HEK293 (cell line): ENCODE data around the gene OAT.

Source experiments
- IKZF3 ChIP-seq: fragments of 450-650 bp; IDR thresholded peaks from 2 replicates; pipeline ENCODE4 v1.5.0; 2018; ENCODE audit warnings: missing biosample characterization, mild to moderate bottlenecking, missing genetic modification characterization, moderate library complexity
- KLF9 ChIP-seq: fragments of 450-650 bp; formaldehyde crosslinking; IDR thresholded peaks from 2 replicates; pipeline ENCODE4 v1.5.1; 2016; ENCODE audit warnings: missing biosample characterization, missing genetic modification characterization, low read depth
- SP3 ChIP-seq: fragments of 450-650 bp; formaldehyde crosslinking; IDR thresholded peaks from 2 replicates; pipeline ENCODE4 v1.5.1; 2016; ENCODE audit warnings: missing biosample characterization, missing genetic modification characterization
- TRIM28 ChIP-seq: IDR thresholded peaks from 2 replicates; pipeline ENCODE4 v1.6.1; 2011; ENCODE audit warnings: low read length, control low read depth, borderline replicate concordance
- ZBTB11 ChIP-seq: fragments of 450-650 bp; formaldehyde crosslinking; conservative IDR thresholded peaks from 2 replicates; pipeline ENCODE4 v1.5.1; 2016; ENCODE audit warnings: low read depth, missing biosample characterization, missing genetic modification characterization
- ZBTB17 ChIP-seq: fragments of 450-650 bp; formaldehyde crosslinking; IDR thresholded peaks from 2 replicates; pipeline ENCODE4 v1.5.1; 2016; ENCODE audit warnings: missing biosample characterization, missing genetic modification characterization
- ZNF175 ChIP-seq: fragments of 450-650 bp; formaldehyde crosslinking; IDR thresholded peaks from 2 replicates; pipeline ENCODE4 v1.5.1; 2016; ENCODE audit warnings: missing biosample characterization, missing genetic modification characterization
- ZNF24 ChIP-seq: fragments of 450-650 bp; formaldehyde crosslinking; IDR thresholded peaks from 2 replicates; pipeline ENCODE4 v1.5.1; 2016; ENCODE audit warnings: missing biosample characterization, missing genetic modification characterization
- ZNF26 ChIP-seq: fragments of 450-650 bp; formaldehyde crosslinking; IDR thresholded peaks from 2 replicates; pipeline ENCODE4 v1.5.1; 2016; ENCODE audit warnings: missing biosample characterization, missing genetic modification characterization
- ZNF302 ChIP-seq: fragments of 450-650 bp; formaldehyde crosslinking; IDR thresholded peaks from 2 replicates; pipeline ENCODE4 v1.5.1; 2016; ENCODE audit warnings: missing biosample characterization, missing genetic modification characterization, low read depth
- ZNF362 ChIP-seq: fragments of 450-650 bp; formaldehyde crosslinking; IDR thresholded peaks from 2 replicates; pipeline ENCODE4 v1.5.1; 2016; ENCODE audit warnings: missing biosample characterization, missing genetic modification characterization
- ZNF394 ChIP-seq: fragments of 450-650 bp; formaldehyde crosslinking; IDR thresholded peaks from 2 replicates; pipeline ENCODE4 v1.5.1; 2016; ENCODE audit warnings: missing biosample characterization, missing genetic modification characterization, mild to moderate bottlenecking, moderate library complexity, borderline replicate concordance
- ZNF398 ChIP-seq: fragments of 450-650 bp; formaldehyde crosslinking; IDR thresholded peaks from 2 replicates; pipeline ENCODE4 v1.5.1; 2017; ENCODE audit warnings: missing biosample characterization, missing genetic modification characterization
- ZNF426 ChIP-seq: fragments of 450-650 bp; formaldehyde crosslinking; IDR thresholded peaks from 2 replicates; pipeline ENCODE4 v1.5.1; 2017; ENCODE audit warnings: missing biosample characterization, missing genetic modification characterization, mild to moderate bottlenecking, inconsistent platforms, moderate library complexity
- ZNF558 ChIP-seq: fragments of 450-650 bp; formaldehyde crosslinking; IDR thresholded peaks from 2 replicates; pipeline ENCODE4 v1.5.1; 2016; ENCODE audit warnings: missing biosample characterization, missing genetic modification characterization
- ZNF596 ChIP-seq: fragments of 450-650 bp; IDR thresholded peaks from 2 replicates; pipeline ENCODE4 v1.5.0; 2018; ENCODE audit warnings: missing biosample characterization, mild to moderate bottlenecking, missing genetic modification characterization, moderate library complexity
- ZNF660 ChIP-seq: fragments of 450-650 bp; IDR thresholded peaks from 2 replicates; pipeline ENCODE4 v1.5.1; 2018; ENCODE audit warnings: missing biosample characterization, mild to moderate bottlenecking, missing genetic modification characterization
- ZNF792 ChIP-seq: fragments of 450-650 bp; formaldehyde crosslinking; IDR thresholded peaks from 2 replicates; pipeline ENCODE4 v1.5.1; 2016; ENCODE audit warnings: missing biosample characterization, missing genetic modification characterization
- TF ChIP-seq, protein P1 (sequence below): fragments of 450-650 bp; formaldehyde crosslinking; IDR thresholded peaks from 2 replicates; pipeline ENCODE4 v1.5.1; 2016; ENCODE audit warnings: missing biosample characterization, missing genetic modification characterization, borderline replicate concordance
- TF ChIP-seq, protein P2 (sequence below): fragments of 450-650 bp; formaldehyde crosslinking; IDR thresholded peaks from 2 replicates; pipeline ENCODE4 v1.5.1; 2017; ENCODE audit warnings: missing biosample characterization, missing genetic modification characterization
- TF ChIP-seq, protein P3 (sequence below): fragments of 450-650 bp; formaldehyde crosslinking; IDR thresholded peaks from 2 replicates; pipeline ENCODE4 v1.5.1; 2017; ENCODE audit warnings: missing biosample characterization, missing genetic modification characterization

OAT gene

DNA sequence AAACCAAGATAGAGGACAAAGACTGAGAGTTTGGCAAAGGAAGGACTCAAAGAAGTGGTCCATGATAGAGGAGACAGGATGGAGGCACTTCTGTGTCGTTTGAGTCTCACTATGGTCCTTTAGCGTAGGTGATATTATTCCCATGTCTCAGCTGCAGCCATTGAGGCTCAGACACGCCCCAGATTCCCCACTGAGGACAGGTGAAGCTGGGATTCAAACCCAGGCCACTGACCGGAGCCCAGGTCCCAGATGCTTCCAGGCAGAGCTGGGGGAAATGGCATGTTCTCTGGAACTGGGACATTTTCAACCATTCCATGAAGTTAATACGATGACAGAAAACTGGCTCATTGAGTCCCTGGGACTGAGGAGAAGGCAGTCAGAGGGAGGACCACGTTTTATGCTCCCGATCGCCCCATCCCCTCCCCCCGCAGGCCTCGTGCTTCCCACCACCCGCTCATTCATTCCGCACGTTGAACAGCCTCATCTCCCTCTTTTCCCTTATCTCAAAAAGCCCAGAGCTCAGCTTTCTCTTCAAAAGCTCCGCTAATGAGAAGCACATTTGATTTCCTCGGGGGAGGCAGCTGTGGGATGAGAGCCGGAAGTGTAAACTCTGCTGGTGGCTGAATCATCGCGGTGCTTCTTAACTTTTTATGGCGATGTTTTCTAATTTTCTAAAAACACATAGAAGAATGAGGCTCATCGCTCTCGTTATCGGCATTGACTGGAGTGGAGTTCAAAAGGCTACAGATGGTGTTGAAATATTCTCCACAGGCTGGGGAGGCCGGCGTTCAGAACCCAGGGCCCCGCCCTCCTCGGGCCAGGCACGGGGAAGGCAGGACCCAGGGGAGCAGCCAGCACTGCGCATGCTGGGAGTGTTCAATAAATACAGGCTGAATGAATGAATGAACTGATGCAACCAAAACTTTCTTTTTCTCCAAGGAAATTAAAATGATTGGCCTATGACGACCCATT lies 64.0 kb downstream of the OAT start (continued):
- TF ChIP-seq ZNF558 (tag by site-specific recombination), result no peak
- TF ChIP-seq, protein P1, sequence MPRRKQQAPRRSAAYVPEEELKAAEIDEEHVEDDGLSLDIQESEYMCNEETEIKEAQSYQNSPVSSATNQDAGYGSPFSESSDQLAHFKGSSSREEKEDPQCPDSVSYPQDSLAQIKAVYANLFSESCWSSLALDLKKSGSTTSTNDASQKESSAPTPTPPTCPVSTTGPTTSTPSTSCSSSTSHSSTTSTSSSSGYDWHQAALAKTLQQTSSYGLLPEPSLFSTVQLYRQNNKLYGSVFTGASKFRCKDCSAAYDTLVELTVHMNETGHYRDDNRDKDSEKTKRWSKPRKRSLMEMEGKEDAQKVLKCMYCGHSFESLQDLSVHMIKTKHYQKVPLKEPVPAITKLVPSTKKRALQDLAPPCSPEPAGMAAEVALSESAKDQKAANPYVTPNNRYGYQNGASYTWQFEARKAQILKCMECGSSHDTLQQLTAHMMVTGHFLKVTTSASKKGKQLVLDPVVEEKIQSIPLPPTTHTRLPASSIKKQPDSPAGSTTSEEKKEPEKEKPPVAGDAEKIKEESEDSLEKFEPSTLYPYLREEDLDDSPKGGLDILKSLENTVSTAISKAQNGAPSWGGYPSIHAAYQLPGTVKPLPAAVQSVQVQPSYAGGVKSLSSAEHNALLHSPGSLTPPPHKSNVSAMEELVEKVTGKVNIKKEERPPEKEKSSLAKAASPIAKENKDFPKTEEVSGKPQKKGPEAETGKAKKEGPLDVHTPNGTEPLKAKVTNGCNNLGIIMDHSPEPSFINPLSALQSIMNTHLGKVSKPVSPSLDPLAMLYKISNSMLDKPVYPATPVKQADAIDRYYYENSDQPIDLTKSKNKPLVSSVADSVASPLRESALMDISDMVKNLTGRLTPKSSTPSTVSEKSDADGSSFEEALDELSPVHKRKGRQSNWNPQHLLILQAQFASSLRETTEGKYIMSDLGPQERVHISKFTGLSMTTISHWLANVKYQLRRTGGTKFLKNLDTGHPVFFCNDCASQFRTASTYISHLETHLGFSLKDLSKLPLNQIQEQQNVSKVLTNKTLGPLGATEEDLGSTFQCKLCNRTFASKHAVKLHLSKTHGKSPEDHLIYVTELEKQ (tag by site-specific recombination), result no peak; the same call in 1 of the 2 replicates
- TF ChIP-seq ZNF302 (tag by site-specific recombination), result no peak
- 0 out of 2 replicates have a peak, but pooled peaks have one; percentile 18 for TF ChIP-seq ZNF596 (tag by site-specific recombination)
- TF ChIP-seq ZBTB17 (tag by site-specific recombination), result peak; percentile 80
- TF ChIP-seq ZNF24, result peak; percentile 100
- no peak for TF ChIP-seq ZNF175
- TF ChIP-seq ZNF394 (tag by site-specific recombination), result 0 out of 2 replicates have a peak, but pooled peaks have one; percentile 16
- no peak for TF ChIP-seq ZNF426 (tag by site-specific recombination)
- TF ChIP-seq ZNF660 (tag by site-specific recombination), result no peak; the same call in 1 of the 2 replicates
- TF ChIP-seq ZNF26, result no peak
- peak; percentile 39; the same call in 1 of the 2 replicates for TF ChIP-seq SP3
- TF ChIP-seq TRIM28, result peak; percentile 65; the same call in 1 of the 2 replicates
- TF ChIP-seq ZNF362 (tag by site-specific recombination), result no peak
- peak; percentile 61; the same call in 1 of the 2 replicates for TF ChIP-seq KLF9 (tag by site-specific recombination)
- 0 out of 2 replicates have a peak, but pooled peaks have one; percentile 7 for TF ChIP-seq ZBTB11
- no peak for TF ChIP-seq ZNF792 (tag by site-specific recombination)
- no peak for TF ChIP-seq ZNF398 (tag by site-specific recombination)
- TF ChIP-seq, protein P2, sequence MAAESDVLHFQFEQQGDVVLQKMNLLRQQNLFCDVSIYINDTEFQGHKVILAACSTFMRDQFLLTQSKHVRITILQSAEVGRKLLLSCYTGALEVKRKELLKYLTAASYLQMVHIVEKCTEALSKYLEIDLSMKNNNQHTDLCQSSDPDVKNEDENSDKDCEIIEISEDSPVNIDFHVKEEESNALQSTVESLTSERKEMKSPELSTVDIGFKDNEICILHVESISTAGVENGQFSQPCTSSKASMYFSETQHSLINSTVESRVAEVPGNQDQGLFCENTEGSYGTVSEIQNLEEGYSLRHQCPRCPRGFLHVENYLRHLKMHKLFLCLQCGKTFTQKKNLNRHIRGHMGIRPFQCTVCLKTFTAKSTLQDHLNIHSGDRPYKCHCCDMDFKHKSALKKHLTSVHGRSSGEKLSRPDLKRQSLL (tag by site-specific recombination), result no peak
- TF ChIP-seq, protein P3, sequence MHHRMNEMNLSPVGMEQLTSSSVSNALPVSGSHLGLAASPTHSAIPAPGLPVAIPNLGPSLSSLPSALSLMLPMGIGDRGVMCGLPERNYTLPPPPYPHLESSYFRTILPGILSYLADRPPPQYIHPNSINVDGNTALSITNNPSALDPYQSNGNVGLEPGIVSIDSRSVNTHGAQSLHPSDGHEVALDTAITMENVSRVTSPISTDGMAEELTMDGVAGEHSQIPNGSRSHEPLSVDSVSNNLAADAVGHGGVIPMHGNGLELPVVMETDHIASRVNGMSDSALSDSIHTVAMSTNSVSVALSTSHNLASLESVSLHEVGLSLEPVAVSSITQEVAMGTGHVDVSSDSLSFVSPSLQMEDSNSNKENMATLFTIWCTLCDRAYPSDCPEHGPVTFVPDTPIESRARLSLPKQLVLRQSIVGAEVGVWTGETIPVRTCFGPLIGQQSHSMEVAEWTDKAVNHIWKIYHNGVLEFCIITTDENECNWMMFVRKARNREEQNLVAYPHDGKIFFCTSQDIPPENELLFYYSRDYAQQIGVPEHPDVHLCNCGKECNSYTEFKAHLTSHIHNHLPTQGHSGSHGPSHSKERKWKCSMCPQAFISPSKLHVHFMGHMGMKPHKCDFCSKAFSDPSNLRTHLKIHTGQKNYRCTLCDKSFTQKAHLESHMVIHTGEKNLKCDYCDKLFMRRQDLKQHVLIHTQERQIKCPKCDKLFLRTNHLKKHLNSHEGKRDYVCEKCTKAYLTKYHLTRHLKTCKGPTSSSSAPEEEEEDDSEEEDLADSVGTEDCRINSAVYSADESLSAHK (tag by site-specific recombination), result no peak
- TF ChIP-seq IKZF3 (tag by site-specific recombination), result peak; percentile 20; the same call in 1 of the 2 replicates
